ENCODE measurements around the gene PIGN. TPM values are rescaled to one million over a fixed set of nuclear protein-coding genes. Genes with fewer than 3 reads are reported as not detected.

Gene PIGN
- total RNA-seq = 100 to 1,000 TPM in 1 of 5 donors, 10 to 100 TPM in 3, 1 to 10 TPM in 1; 2.0 to 113 (median 47.1) TPM
- polyA plus RNA-seq = 1 to 10 TPM; 2.6 to 4.7 (median 4.4) TPM
- long read RNA-seq, donor 1, full-length matches to known transcripts = 1 of 1 reads
- long read RNA-seq, donor 1, partial matches to known transcripts = 0 of 1 reads
- long read RNA-seq, donor 1, other reads (novel, unspliced or antisense) = 0 of 1 reads
- long read RNA-seq, donor 2, full-length matches to known transcripts = 1 of 1 reads
- long read RNA-seq, donor 2, partial matches to known transcripts = 0 of 1 reads
- long read RNA-seq, donor 2, other reads (novel, unspliced or antisense) = 0 of 1 reads
- long read RNA-seq, donor 3 = 0 reads
- long read RNA-seq, donor 4 = 0 reads
- long read RNA-seq, donor 5, full-length matches to known transcripts = 3 of 3 reads
- long read RNA-seq, donor 5, partial matches to known transcripts = 0 of 3 reads
- long read RNA-seq, donor 5, other reads (novel, unspliced or antisense) = 0 of 3 reads
- long read RNA-seq, donor 6, full-length matches to known transcripts = 4 of 9 reads
- long read RNA-seq, donor 6, partial matches to known transcripts = 5 of 9 reads
- long read RNA-seq, donor 6, other reads (novel, unspliced or antisense) = 0 of 9 reads
- long read RNA-seq, donor 7 = 0 reads
- long read RNA-seq, donor 8, full-length matches to known transcripts = 3 of 3 reads
- long read RNA-seq, donor 8, partial matches to known transcripts = 0 of 3 reads
- long read RNA-seq, donor 8, other reads (novel, unspliced or antisense) = 0 of 3 reads
- long read RNA-seq, donor 9, partial matches to known transcripts = 7 of 7 reads
- long read RNA-seq, donor 9, other reads (novel, unspliced or antisense) = 0 of 7 reads
- long read RNA-seq, donor 10, full-length matches to known transcripts = 2 of 2 reads
- long read RNA-seq, donor 10, partial matches to known transcripts = 0 of 2 reads
- long read RNA-seq, donor 10, other reads (novel, unspliced or antisense) = 0 of 2 reads

- no peaks in the 10 kb centered on the region for H3K36me3 ChIP-seq
- 0 to 1% (median 0%) methylated on average over 23 to 55 of the region's 55 CpGs for WGBS, 5 donors
These were observed at the start of gene PIGN, which contains the start of gene RELCH for GRCh38 chr18:62186774-62187542. PIGN (minus strand) TSS chr18:62187056; CDS start chr18:62161353, 25,703 bp downstream. RELCH (plus strand) TSS chr18:62187255; CDS start chr18:62187506, 251 bp downstream.

GRCh38 chr18:62236252-62236651 lies 49.4 kb upstream of the PIGN start:
- H3K36me3 ChIP-seq = peaks cover 0 to 47% (median 42%) of the 10 kb centered on the region in 4 donors
- H3K9me3 ChIP-seq = no peaks in the 10 kb centered on the region
- no peak overlapping the region for H3K27ac ChIP-seq
- no peaks in the 10 kb centered on the region for H3K4me1 ChIP-seq
- no peak for DNase-seq
- H3K27me3 ChIP-seq = no peaks in the 10 kb centered on the region
- intact Hi-C loops (cut with DNase I; ENCODE audit: low total_unique reads) = no loop called here
- TF ChIP-seq EP300 (IDR thresholded peaks at IDR 0.05) (no peak), CTCF (IDR thresholded peaks at IDR 0.05) (no peak), POLR2AphosphoS5 (IDR thresholded peaks at IDR 0.05) (no peak), POLR2A (IDR thresholded peaks at IDR 0.05) (no peak)
- WGBS, 5 donors = 68 to 93% (median 79%) methylated on average over 1 of the region's 1 CpG
- H3K4me3 ChIP-seq = no peak overlapping the region

More at GRCh38 chr18:62186774-62187542, at the start of gene PIGN, which contains the start of gene RELCH:
- Histone ChIP-seq H3K27ac (peak within 1 kb of the TSS; percentile 85 to 96 (median 88)), H3K9me3 (no peaks in the 10 kb centered on the region), H3K4me3 (peak within 1 kb of the TSS; percentile 85 to 100 (median 97)), H3K27me3 (no peaks in the 10 kb centered on the region), H3K4me1 (peaks cover 10 to 73% (median 50%) of the 10 kb centered on the region in 4 donors)
- intact Hi-C loops (cut with DNase I; ENCODE audit: low total_unique reads) = loop anchor here (10.0 kb wide), 1 partner anchor 68 kb away; no protein-coding TSS in a partner anchor
- TF ChIP-seq CTCF (IDR thresholded peaks at IDR 0.05) (no peak), POLR2AphosphoS5 (IDR thresholded peaks at IDR 0.05) (peak; percentile 28 to 93 (median 88)), EP300 (IDR thresholded peaks at IDR 0.05) (no peak), POLR2A (IDR thresholded peaks at IDR 0.05) (peak in 1 of 4 donors; percentile 80)
- peak; percentile 95 to 99 for DNase-seq

DNA sequence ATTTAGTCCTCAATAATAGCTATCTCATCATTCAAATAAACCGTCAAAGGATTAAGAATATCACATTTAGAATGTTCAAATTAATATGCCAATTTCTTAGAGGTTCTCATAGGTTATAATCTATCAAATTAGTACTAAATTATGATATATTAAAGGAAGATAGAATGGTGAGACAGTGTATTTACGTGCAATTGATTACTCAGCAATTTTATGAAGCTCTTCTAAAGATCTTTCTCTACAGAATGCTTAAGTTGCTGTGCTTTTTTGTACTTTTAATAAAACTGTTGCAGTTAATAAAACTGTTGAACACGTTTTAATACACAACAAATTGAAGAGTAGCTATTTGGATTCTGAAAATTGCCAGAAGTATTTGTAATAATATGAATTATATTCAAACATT lies 39.2 kb upstream of the PIGN start:
- WGBS, 5 donors = 94 to 96% (median 94%) methylated on average over 3 of the region's 3 CpGs
- H3K4me3 ChIP-seq = no peak overlapping the region
- H3K27ac ChIP-seq = no peak overlapping the region
- H3K4me1 ChIP-seq = no peaks in the 10 kb centered on the region
- no peak for DNase-seq
- H3K27me3 ChIP-seq = no peaks in the 10 kb centered on the region
- H3K9me3 ChIP-seq = peaks cover 0 to 6% (median 4%) of the 10 kb centered on the region in 4 donors
- TF ChIP-seq EP300 (IDR thresholded peaks at IDR 0.05) (no peak), POLR2A (IDR thresholded peaks at IDR 0.05) (no peak), CTCF (IDR thresholded peaks at IDR 0.05) (no peak), POLR2AphosphoS5 (IDR thresholded peaks at IDR 0.05) (no peak)
- intact Hi-C loops (cut with DNase I; ENCODE audit: low total_unique reads) = no loop called here
- H3K36me3 ChIP-seq = peaks cover 8 to 97% (median 84%) of the 10 kb centered on the region in 4 donors
